Measurements from ENCODE around the gene FAM8A1. TPM values are rescaled to one million over a fixed set of nuclear protein-coding genes. Genes with fewer than 3 reads are reported as not detected.

The FAM8A1 gene
- total and polyA plus RNA-seq, 9 of the 15 experiments (the other 6 are each of a cell fraction or from before 2014, with no cell fraction given): 4.9 to 23.6 (median 14.2) TPM

GRCh38 chr6:17584241-17584803 lies 15.8 kb upstream of the FAM8A1 start:
- no peaks in the 10 kb centered on the region for H3K9me3 ChIP-seq (replicated peaks; ENCODE audit: control insufficient read depth, insufficient read depth, low read depth, low read length)
- in situ Hi-C loops (cut with MboI) (no loop called here), intact Hi-C loops (cut with micrococcal nuclease) (loop anchor here (1.0 to 10.0 kb wide), 6 partner anchors 218 to 918 kb away; no protein-coding TSS in a partner anchor)
- no peaks in the 10 kb centered on the region for H3K36me3 ChIP-seq (ENCODE audit: control insufficient read depth, insufficient read depth, low read length)
- no peaks in the 10 kb centered on the region; a peak in 1 of 5 replicates for H3K4me1 ChIP-seq (replicated peaks in 1 of 2; ENCODE audit: control insufficient read depth in 2 of 2, insufficient read depth in 2 of 2, low read length in 2 of 2)
- no peaks in the 10 kb centered on the region for H3K79me2 ChIP-seq (ENCODE audit: control insufficient read depth, insufficient read depth, low read length)
- H3K9me1 ChIP-seq (ENCODE audit: control insufficient read depth, insufficient read depth, low read length): no peaks in the 10 kb centered on the region
- no peak overlapping the region for H3K4me3 ChIP-seq
- no peaks in the 10 kb centered on the region for H3K27me3 ChIP-seq (ENCODE audit: control insufficient read depth in 2 of 2, insufficient read depth in 2 of 2, low read length in 2 of 2)
- DNase-seq (ENCODE audit: extremely low read depth in 1 of 4, low spot score in 3 of 4) (peak; percentile 45 to 69 (median 59)), ATAC-seq (peak; percentile 93), FAIRE-seq (peak; percentile 89)
- no peak overlapping the region for H3K9ac ChIP-seq (ENCODE audit: insufficient read depth in 1 of 2, low read depth in 2 of 2, low read length in 2 of 2)
- WGBS (ENCODE audit: insufficient coverage, low coverage, missing lambda C conversion rate): 5% methylated on average over 7 of the region's 7 CpGs
- H4K20me1 ChIP-seq (replicated peaks; ENCODE audit: control insufficient read depth, insufficient read depth, low read length): no peaks in the 10 kb centered on the region
- H3K4me2 ChIP-seq (ENCODE audit: insufficient read depth, low read length): no peak overlapping the region
- H3K27ac ChIP-seq (ENCODE audit: extremely low read depth, low read depth, low read length): no peak overlapping the region
- ChIA-PET CTCF (ENCODE audit: low intra/inter-chr PET ratio) (interaction anchor here (0.7 to 5.2 kb wide), 11 partner anchors 11 to 921 kb away, joined by 3 to 63 read pairs (median 4); no protein-coding TSS in a partner anchor), POLR2A (interaction anchor here (0.8 kb wide), 1 partner anchor 235 kb away, joined by 3 read pairs; no protein-coding TSS in a partner anchor)
- BruUV-seq (replicated peaks): no TSS peak
- H2AFZ ChIP-seq (ENCODE audit: low read depth, low read length): peak overlapping the region; percentile 47; the same call in 1 of the 2 replicates
- TF ChIP-seq PTTG1 (tag; IDR thresholded peaks at IDR 0.05; ENCODE audit: low read depth) (no peak), DEAF1 (CRISPR knock-in tag; IDR thresholded peaks at IDR 0.05) (peak; percentile 92), ZNF232 (CRISPR knock-in tag; IDR thresholded peaks at IDR 0.05) (no peak), CHAMP1 (IDR thresholded peaks at IDR 0.05) (no peak), FOXP1 (CRISPR knock-in tag; IDR thresholded peaks at IDR 0.05) (no peak), ZNF780A (CRISPR knock-in tag; IDR thresholded peaks at IDR 0.05) (no peak), ZNF395 (CRISPR knock-in tag; IDR thresholded peaks at IDR 0.05) (no peak), MAZ (CRISPR knock-in tag; conservative IDR thresholded peaks at IDR 0.05 in 1 of 2, IDR thresholded peaks at IDR 0.05 in 1 of 2) (peak in 1 of 2 experiments; percentile 39; a peak in 1 of 4 replicates), THAP12 (CRISPR knock-in tag; IDR thresholded peaks at IDR 0.05) (no peak), PKNOX1 (IDR thresholded peaks at IDR 0.05) (no peak), SAP30 (IDR thresholded peaks at IDR 0.05; ENCODE audit: borderline replicate concordance, insufficient read depth, low read depth, low read length, poor library complexity, severe bottlenecking) (no peak)

Measured in K562 (cell line).